Testis (tissue), 2 donors: ENCODE results near the gene PF4V1.

ENCODE experiments used
- CTCF ChIP-seq, 3 experiments: fragments of 450-650 bp in 2 of 3; fragments of 200-600 bp in 1 of 3; sonication (generic) in 1 of 3; IDR thresholded peaks; one replicate each; pipeline ENCODE4 v1.5.1; 2016 to 2019; ENCODE audit warnings: antibody characterized with exemption in 3 of 3, mild to moderate bottlenecking in 2 of 3, moderate library complexity in 1 of 3
- POLR2A ChIP-seq: fragments of 450-650 bp; IDR thresholded peaks from one replicate; pipeline ENCODE4 v1.6.1; 2017; ENCODE audit warnings: antibody characterized with exemption, mild to moderate bottlenecking, moderate library complexity

GRCh38 chr4:73868206-73869129 lies 15.4 kb downstream of the PF4V1 start:
- TF ChIP-seq POLR2A (no peak), CTCF (IDR thresholded peaks at IDR 0.05) (no peak)
